HEK293 (cell line): ENCODE results near the gene CACUL1.

Experiments
- CTCF ChIA-PET: fragments of 350-600 bp; formaldehyde crosslinking; extraction: SDS; loops from one replicate; lab custom pipeline; 2021; ENCODE audit warnings: antibody characterized with exemption; lab: Yijun Ruan, JAX
- POLR2A ChIA-PET: fragments of 300-600 bp; formaldehyde crosslinking; extraction: SDS; loops from one replicate; lab custom pipeline; 2020; ENCODE audit warnings: antibody characterized with exemption, inconsistent platforms; lab: Yijun Ruan, JAX
- H3K27ac ChIP-seq: fragments of 200-500 bp; sonication (Bioruptor generic); 2 replicates; pipeline ENCODE4 v1.5.1; 2014; ENCODE audit warnings: low read depth, low read length, control low read depth, inconsistent platforms; ENCODE audit errors: extremely low read depth
- H3K36me3 ChIP-seq, 2 experiments: fragments of 200-500 bp in 1 of 2; sonication (Bioruptor generic) in 1 of 2; 1 replicate in 1 of 2; 2 replicates in 1 of 2; pipeline ENCODE4 v1.5.1; 2014 to 2017; ENCODE audit warnings: inconsistent platforms in 2 of 2, low read length in 2 of 2; ENCODE audit not compliant: control insufficient read depth in 2 of 2, insufficient read depth in 1 of 2
- H3K4me1 ChIP-seq: fragments of 200-500 bp; sonication (Bioruptor generic); 2 replicates; pipeline ENCODE4 v1.5.1; 2014; ENCODE audit warnings: mild to moderate bottlenecking, low read length, inconsistent platforms; ENCODE audit not compliant: control insufficient read depth, insufficient read depth
- H3K4me3 ChIP-seq: 2 replicates; pipeline ENCODE4 v1.5.1; 2011; ENCODE audit warnings: low read depth, mild to moderate bottlenecking, control low read depth, low read length, moderate library complexity
- H3K9me3 ChIP-seq: fragments of 200-500 bp; sonication (Bioruptor generic); 2 replicates; pipeline ENCODE4 v1.5.1; 2014; ENCODE audit warnings: low read depth, low read length, inconsistent platforms; ENCODE audit not compliant: control insufficient read depth, insufficient read depth
- KLF16 ChIP-seq: fragments of 450-650 bp; formaldehyde crosslinking; IDR thresholded peaks from 2 replicates; pipeline ENCODE4 v1.5.1; 2017; ENCODE audit warnings: missing biosample characterization, missing genetic modification characterization
- KLF8 ChIP-seq: fragments of 450-650 bp; formaldehyde crosslinking; IDR thresholded peaks from 2 replicates; pipeline ENCODE4 v1.5.1; 2016; ENCODE audit warnings: missing biosample characterization, missing genetic modification characterization
- SCRT2 ChIP-seq: fragments of 450-650 bp; formaldehyde crosslinking; IDR thresholded peaks from 2 replicates; pipeline ENCODE4 v1.5.1; 2016; ENCODE audit warnings: missing biosample characterization, missing genetic modification characterization
- YY1 ChIP-seq: fragments of 450-650 bp; formaldehyde crosslinking; IDR thresholded peaks from 2 replicates; pipeline ENCODE4 v1.5.1; 2018; ENCODE audit warnings: missing biosample characterization, missing genetic modification characterization
- ZBTB11 ChIP-seq: fragments of 450-650 bp; formaldehyde crosslinking; conservative IDR thresholded peaks from 2 replicates; pipeline ENCODE4 v1.5.1; 2016; ENCODE audit warnings: low read depth, missing biosample characterization, missing genetic modification characterization
- ZBTB8A ChIP-seq: fragments of 450-650 bp; formaldehyde crosslinking; IDR thresholded peaks from 2 replicates; pipeline ENCODE4 v1.5.1; 2016; ENCODE audit warnings: missing biosample characterization, missing genetic modification characterization
- ZFP69B ChIP-seq: fragments of 450-650 bp; formaldehyde crosslinking; IDR thresholded peaks from 2 replicates; pipeline ENCODE4 v1.5.1; 2016; ENCODE audit warnings: missing biosample characterization, missing genetic modification characterization
- ZNF112 ChIP-seq: fragments of 450-650 bp; formaldehyde crosslinking; IDR thresholded peaks from 2 replicates; pipeline ENCODE4 v1.5.0; 2017; ENCODE audit warnings: missing biosample characterization, missing genetic modification characterization
- ZNF391 ChIP-seq: fragments of 450-650 bp; formaldehyde crosslinking; IDR thresholded peaks from 2 replicates; pipeline ENCODE4 v1.5.1; 2016; ENCODE audit warnings: low read depth, missing biosample characterization, missing genetic modification characterization, borderline replicate concordance
- ZNF449 ChIP-seq: fragments of 450-650 bp; formaldehyde crosslinking; IDR thresholded peaks from 2 replicates; pipeline ENCODE4 v1.5.1; 2017; ENCODE audit warnings: missing biosample characterization, mild to moderate bottlenecking, missing genetic modification characterization, moderate library complexity
- ZNF585B ChIP-seq: fragments of 450-650 bp; formaldehyde crosslinking; IDR thresholded peaks from 2 replicates; pipeline ENCODE4 v1.5.1; 2016; ENCODE audit warnings: missing biosample characterization, missing genetic modification characterization
- ZNF707 ChIP-seq: fragments of 450-650 bp; formaldehyde crosslinking; IDR thresholded peaks from 2 replicates; pipeline ENCODE4 v1.5.1; 2016; ENCODE audit warnings: missing biosample characterization, missing genetic modification characterization
- ZNF76 ChIP-seq: fragments of 450-650 bp; formaldehyde crosslinking; IDR thresholded peaks from 2 replicates; pipeline ENCODE4; 2016; ENCODE audit warnings: low read depth, missing biosample characterization, missing genetic modification characterization, borderline replicate concordance
- TF ChIP-seq, protein P1 (sequence below): fragments of 450-650 bp; formaldehyde crosslinking; IDR thresholded peaks from 2 replicates; pipeline ENCODE4 v1.5.1; 2016; ENCODE audit warnings: missing biosample characterization, missing genetic modification characterization

CACUL1 gene

GRCh38 chr10:118714366-118714765, 40.4 kb downstream of the CACUL1 start:
- POLR2A ChIA-PET = no interaction called here
- CTCF ChIA-PET = interaction anchor here (0.7 to 1.0 kb wide), 4 partner anchors 16 to 146 kb away, joined by 3 to 7 read pairs (median 3); no protein-coding TSS in a partner anchor
- Histone ChIP-seq H3K36me3 (no peaks in the 10 kb centered on the region; a peak in 1 of 3 replicates), H3K4me3 (no peak overlapping the region), H3K9me3 (no peaks in the 10 kb centered on the region), H3K27ac (no peak overlapping the region), H3K4me1 (no peaks in the 10 kb centered on the region)
- TF ChIP-seq ZNF112 (tag by site-specific recombination) (no peak), YY1 (tag by site-specific recombination) (no peak), ZBTB11 (tag by site-specific recombination) (no peak)

DNA sequence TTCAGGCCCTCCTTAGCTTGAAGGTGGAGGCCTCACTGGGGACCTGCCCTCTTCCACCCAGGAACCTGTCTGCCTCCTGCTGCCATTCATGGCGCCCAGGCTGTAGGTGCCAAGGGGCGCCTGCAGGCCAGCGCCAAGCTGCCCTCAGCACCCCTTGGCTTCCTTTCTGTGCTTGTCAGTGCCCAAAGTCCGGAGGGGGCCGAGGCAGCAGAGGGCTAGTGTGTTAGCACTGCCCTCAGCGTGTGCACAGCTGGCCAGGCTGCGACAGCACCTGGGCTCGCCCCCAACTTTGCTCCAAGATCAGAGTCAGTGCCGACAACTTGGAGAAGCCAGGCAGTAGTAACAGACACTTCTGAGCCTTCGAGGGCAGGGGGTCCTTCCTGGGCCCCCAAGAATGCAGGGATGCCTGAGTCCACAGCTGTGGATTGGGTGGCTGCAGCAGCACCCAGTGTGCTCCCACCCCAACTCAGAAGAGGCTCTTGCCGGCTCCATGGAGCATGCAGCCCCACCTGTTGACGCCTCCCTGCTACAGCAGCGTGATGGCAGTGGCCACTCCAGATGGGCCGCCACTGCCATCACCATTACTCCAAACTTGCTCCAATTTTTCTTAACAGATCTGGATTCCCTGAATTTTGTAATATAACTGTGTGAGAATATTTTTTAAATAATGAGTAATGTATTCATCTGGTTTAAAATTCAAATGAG, 41.7 kb downstream of the CACUL1 start:
- ChIA-PET POLR2A (no interaction called here), CTCF (interaction anchor here (0.6 to 2.2 kb wide), 8 partner anchors 8 to 181 kb away, joined by 3 to 9 read pairs (median 4); partner anchors contain the start of gene PRLHR)
- no peaks in the 10 kb centered on the region; a peak in 1 of 3 replicates for H3K36me3 ChIP-seq
- no peaks in the 10 kb centered on the region for H3K4me1 ChIP-seq
- H3K4me3 ChIP-seq = no peak overlapping the region
- H3K9me3 ChIP-seq = no peaks in the 10 kb centered on the region
- TF ChIP-seq ZNF449 (tag by site-specific recombination) (no peak), SCRT2 (tag by site-specific recombination) (peak; percentile 68), ZBTB8A (tag by site-specific recombination) (no peak), ZNF707 (tag by site-specific recombination) (no peak), KLF16 (tag by site-specific recombination) (no peak), ZNF585B (no peak), ZFP69B (tag by site-specific recombination) (no peak), ZNF391 (tag by site-specific recombination) (no peak)
- TF ChIP-seq, protein P1, sequence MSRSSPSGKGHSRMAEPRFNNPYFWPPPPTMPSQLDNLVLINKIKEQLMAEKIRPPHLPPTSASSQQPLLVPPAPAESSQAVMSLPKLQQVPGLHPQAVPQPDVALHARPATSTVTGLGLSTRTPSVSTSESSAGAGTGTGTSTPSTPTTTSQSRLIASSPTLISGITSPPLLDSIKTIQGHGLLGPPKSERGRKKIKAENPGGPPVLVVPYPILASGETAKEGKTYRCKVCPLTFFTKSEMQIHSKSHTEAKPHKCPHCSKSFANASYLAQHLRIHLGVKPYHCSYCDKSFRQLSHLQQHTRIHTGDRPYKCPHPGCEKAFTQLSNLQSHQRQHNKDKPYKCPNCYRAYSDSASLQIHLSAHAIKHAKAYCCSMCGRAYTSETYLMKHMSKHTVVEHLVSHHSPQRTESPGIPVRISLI (tag by site-specific recombination) = no peak
- no peak overlapping the region for H3K27ac ChIP-seq

DNA sequence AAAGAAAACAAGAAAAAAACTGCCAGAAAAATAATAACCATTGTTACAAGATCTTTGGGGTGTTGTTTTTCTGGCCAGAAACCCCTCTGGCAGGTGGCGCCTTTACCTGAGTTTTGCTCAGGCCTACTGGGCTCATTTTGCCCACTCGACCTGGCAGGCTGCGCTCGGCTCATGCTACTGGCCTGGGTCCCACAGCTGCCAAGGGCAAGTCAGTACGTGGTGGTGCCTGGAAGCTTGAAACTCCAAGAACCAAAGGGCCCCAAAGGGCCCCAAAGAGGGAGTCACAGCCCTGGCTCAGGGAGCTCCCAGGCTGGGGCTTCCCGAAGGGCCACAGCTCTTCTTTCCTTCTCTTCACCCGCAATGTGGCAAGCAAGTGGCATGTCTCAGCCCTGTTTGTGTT, 42.7 kb downstream of the CACUL1 start:
- Histone ChIP-seq H3K4me1 (no peaks in the 10 kb centered on the region), H3K36me3 (peaks cover 0 to 1% of the 10 kb centered on the region in 2 experiments; a peak in 2 of 3 replicates), H3K4me3 (no peak overlapping the region), H3K9me3 (no peaks in the 10 kb centered on the region), H3K27ac (0 out of 2 replicates have a peak overlapping the region, but pooled peaks have one; percentile 24)
- CTCF ChIA-PET = interaction anchor here (0.7 to 2.2 kb wide), 8 partner anchors 9 to 143 kb away, joined by 3 to 9 read pairs (median 4); partner anchors contain the start of gene PRLHR
- TF ChIP-seq KLF8 (tag by site-specific recombination) = no peak
- no peak for TF ChIP-seq ZNF76 (tag by site-specific recombination)
- POLR2A ChIA-PET = no interaction called here
